GM19240 (cell line): Measurements from ENCODE around the gene AGBL1.
"Not testable (repeated sequence)": the region's sequence is repeated elsewhere in the genome, so short reads cannot be mapped to it uniquely, and the experiment has no call there.

Experiments
- DNase-seq: peaks from one replicate; pipeline ENCODE4 v3.0.0; 2011; ENCODE audit warnings: low spot score; ENCODE audit not compliant: insufficient read length

AGBL1 gene

GRCh38 chr15:86082619-86083380 lies 3.1 kb downstream of the AGBL1 start:
- no peak for DNase-seq

DNA sequence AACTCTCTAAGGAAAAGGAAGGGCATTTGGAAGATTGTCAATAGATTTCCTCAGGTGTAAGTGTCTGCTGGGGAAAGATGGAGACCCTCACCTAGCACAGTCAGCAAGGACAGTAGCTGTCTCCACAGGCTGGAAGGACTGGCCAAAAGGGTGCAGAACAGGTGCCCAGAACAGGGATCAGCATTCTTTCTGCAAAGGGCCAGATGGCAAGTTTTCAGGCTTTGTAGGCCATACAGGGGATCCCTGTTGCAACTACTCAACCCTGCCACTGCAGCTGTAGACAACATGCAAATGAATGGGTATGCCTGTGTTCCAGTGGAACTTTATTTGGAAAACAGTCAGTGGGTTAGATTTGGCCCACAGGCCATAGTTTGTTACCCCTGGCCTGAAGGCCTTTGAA lies 8.1 kb downstream of the AGBL1 start:
- no peak for DNase-seq

- DNase-seq = no peak
These were observed 9.8 kb downstream of the AGBL1 start for GRCh38 chr15:86089422-86089821.

- no peak for DNase-seq
These were observed 22.1 kb downstream of the AGBL1 start for GRCh38 chr15:86101818-86102217.

- no peak for DNase-seq
These were observed 24.2 kb downstream of the AGBL1 start for GRCh38 chr15:86103825-86104224.

DNA sequence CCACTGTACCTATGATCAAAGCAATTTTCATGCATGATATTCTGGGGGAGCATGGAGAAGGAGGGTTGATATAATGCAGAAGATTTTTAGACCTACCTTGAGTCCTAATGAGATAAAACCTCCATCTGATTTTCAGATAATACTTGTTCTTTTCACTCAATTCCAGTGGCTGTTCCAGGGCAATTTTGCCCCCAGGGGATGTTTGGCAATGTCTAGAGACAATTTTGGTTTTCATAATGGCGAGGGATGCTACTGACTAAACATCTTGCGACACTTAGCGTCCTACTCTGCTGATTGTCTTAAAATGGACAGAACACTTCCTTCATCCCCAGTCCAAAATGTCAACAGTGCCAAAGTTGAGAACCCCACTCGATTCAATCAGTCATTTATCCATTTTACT lies 26.6 kb downstream of the AGBL1 start:
- no peak for DNase-seq

GRCh38 chr15:86115145-86115801 lies 35.6 kb downstream of the AGBL1 start:
- no peak for DNase-seq

- DNase-seq = no peak
These were observed 42.0 kb downstream of the AGBL1 start for GRCh38 chr15:86121568-86122225.

DNA sequence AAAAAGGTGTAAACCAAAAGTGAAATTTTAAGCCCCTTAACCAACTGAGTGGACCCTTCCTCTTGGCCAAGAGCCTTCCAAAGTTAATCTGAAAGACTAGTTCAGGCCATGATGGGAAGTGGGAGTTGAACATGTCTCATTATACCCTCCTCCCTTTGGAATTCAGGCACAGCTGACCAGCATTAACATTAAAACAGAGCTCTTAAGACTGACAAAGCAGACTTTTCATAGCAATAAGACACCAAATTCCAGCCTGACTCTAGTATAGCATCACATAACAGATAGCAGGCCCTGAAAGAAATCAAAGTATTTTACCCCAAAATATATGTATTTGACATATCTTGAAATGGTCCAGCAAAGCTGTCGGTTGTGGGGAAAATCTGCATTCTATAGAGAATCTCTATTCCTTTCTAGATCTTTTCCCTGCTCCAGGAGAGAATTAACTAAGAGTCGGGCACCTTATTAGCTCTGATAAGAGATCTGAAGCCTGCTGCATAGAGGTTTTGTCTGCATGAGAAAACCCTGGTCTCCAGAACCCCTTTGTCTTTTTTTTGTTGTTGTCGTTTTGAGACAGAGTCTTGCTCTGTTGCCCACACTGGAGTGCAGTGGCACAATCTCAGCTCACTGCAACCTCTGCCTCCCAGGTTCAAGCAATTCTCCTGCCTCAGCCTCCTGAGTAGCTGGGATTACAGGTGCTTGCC lies 43.2 kb downstream of the AGBL1 start:
- not testable (repeated sequence) for DNase-seq

DNA sequence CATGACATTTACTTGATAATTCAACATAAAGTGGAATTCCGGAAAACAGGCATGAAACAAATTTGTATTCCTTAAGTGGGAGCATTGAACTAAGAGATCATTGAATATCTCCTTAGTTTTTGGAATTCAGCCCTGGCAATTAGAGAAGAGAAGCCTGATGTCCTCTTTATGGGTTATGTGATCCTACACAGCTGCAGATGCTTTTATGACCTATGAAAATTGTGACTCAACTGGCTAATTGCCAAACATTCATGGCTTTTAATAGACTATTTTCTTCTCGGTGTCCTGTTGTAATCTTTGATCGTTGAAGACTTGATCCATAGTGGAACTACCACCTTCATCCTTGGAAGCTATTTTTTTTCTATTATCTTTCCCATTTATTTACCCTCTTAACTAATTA lies 46.1 kb downstream of the AGBL1 start:
- DNase-seq = no peak

DNA sequence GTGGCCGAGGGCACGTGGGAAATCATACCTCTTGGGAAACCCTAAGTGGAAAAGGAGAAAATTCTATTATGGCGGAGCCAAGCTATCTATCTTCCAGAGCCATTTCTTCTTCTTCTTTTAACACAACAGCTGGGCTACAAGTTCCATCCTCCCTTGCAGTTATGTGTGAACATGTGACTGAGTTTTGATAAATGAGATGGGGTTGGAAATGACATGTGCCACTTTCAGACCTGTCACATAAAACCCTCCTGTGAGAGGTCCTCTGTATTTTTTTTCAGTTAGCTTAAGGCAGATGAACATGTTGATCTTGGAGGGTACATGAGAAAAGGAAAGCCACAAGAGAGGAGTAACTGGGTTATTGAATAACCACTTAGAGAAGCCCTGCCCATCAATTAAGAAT lies 47.9 kb downstream of the AGBL1 start:
- DNase-seq = no peak

DNA sequence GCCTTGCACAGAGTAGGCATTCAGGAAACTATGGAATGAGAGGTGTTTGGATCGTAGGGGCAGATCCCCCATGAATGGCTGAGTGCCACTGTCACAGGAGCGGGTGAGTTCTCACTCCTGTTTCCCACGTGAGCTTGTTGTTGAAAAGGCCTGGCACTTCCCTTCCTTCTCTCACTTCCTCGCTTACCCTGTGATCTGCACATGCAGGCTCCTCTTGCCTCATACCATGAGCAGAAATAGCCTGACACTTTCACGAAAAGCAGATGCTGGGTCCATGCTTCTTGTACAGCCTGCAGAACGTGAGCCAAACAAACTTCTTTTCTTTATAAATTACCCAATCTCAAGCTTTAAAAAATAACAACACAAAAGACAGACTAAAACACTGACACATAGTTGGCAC lies 55.4 kb downstream of the AGBL1 start:
- no peak for DNase-seq

DNA sequence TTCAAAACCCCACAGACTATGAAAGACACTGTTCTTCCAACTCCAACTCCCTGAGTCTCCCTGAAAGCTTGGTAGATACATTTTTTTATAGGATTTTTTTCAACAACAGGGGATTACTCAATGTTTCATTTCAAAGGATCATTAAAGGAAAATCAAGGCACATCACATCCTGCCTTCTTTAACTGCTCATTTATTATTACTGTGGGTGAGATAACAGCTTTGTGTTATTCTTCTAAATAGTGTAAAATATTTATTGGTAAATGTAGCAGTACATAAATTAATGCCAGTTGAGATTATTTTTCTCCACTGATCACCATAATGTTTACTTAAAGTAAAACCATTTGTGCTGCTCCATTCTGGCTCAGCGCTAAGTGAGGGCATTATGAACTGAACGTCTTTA lies 57.2 kb downstream of the AGBL1 start:
- no peak for DNase-seq

DNA sequence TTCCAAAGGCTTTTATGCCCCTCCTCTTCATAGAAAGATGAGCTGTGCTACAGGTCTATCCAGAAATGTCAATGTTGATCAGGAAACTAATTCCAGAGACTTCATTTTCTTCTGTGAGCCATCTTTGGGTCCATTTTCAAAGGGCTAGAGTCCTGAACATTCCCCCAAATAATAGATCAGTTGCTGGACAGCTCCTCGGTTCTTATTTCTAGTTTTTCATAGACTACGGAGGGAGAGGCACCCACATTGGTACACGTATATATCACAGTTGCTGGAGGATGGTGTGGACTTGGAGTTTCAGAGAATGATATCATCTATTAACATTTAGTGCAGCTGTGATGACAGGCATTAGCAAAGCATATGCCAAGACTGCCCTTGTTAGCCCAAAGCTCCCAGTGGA lies 59.1 kb downstream of the AGBL1 start:
- DNase-seq = no peak

- DNase-seq = no peak
These were observed 60.2 kb downstream of the AGBL1 start for GRCh38 chr15:86139828-86140227.

DNA sequence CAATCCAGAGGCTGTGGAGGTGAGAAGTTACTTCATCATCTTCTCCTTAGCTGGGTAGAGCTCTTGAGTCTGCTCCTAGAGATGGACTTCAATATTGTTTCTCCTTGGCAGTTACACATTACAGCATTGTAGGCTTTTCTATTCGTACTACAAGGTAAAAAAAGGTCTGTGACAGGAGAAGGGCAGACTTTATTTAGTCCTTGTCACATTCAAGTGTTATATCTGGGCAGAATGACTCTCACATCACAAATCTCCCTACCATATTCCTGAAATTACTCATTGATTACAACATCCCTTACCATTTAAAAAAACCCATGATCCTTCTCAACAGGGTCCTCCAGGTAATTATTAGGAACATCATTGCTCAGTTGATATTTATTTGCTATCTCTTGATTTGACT lies 75.0 kb downstream of the AGBL1 start:
- no peak for DNase-seq

GRCh38 chr15:86155551-86155950 lies 75.9 kb downstream of the AGBL1 start:
- DNase-seq = no peak

GRCh38 chr15:86157606-86158293 lies 78.1 kb downstream of the AGBL1 start:
- DNase-seq = no peak

- no peak for DNase-seq
These were observed 79.8 kb downstream of the AGBL1 start for GRCh38 chr15:86159468-86159867.

DNA sequence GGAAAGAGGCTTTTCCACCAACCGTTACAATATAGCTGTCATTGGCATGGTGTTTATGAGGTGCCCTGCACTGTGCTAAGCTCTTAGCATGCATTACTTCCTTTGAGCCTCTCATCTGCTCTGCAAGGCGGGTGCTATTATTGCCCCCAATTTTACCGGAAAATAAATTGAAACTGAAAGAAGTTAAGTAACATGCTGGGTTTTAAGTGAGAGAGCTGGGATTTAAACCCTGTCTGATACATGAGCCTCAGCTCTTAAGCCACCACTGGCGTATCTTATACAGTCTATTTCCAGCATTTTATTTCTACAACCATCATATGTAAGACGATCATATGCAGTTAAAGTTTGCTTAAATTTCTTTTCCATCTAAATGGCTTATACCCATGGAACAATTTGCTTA lies 81.6 kb downstream of the AGBL1 start:
- DNase-seq = no peak

DNA sequence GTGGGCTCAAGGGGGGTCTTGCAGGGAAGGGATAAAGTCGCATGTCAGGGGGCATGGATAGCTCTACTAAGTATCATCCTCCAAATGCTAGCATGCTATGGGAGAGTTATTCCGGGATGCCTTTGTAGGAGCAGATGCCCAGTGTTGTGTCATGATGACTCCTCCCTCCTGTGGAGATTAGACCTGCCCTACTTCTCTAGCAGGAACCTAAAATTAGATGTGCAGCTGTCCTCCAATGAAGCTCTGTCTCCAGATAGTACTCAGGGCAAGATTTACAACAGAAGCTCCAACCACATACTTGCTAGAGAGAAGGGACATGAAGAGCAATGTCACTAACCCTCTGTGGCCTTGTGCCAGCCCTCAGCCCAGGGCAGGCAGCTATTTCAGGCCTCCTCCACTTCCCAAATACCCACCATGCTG lies 82.5 kb downstream of the AGBL1 start:
- DNase-seq = no peak
